HepG2 (cell line): ENCODE data around the gene ZBTB44. TPM values are rescaled to one million over a fixed set of nuclear protein-coding genes. Genes with fewer than 3 reads are reported as not detected.

Experiments
- CEBPB ChIP-seq: IDR thresholded peaks from 2 replicates; pipeline ENCODE4 v1.6.1; 2011; ENCODE audit warnings: low read depth, low read length, improper control_type of control experiment, borderline replicate concordance
- CEBPG ChIP-seq: IDR thresholded peaks from 2 replicates; pipeline ENCODE4 v1.6.1; 2016
- CERS6 ChIP-seq: sonication (generic); formaldehyde crosslinking; IDR thresholded peaks from 2 replicates; pipeline ENCODE4 v1.5.0; 2020; ENCODE audit warnings: missing genetic modification reagents
- EHMT2 ChIP-seq: fragments of 200-600 bp; sonication (generic); IDR thresholded peaks from 2 replicates; pipeline ENCODE4 v1.7.0; 2017; ENCODE audit warnings: antibody characterized with exemption, low read depth, low read length, borderline replicate concordance
- FOXK1 ChIP-seq: sonication (generic); formaldehyde crosslinking; IDR thresholded peaks from 2 replicates; pipeline ENCODE4 v1.4.0; 2020; ENCODE audit warnings: low read depth, missing genetic modification reagents, borderline replicate concordance
- FOXP4 ChIP-seq: sonication (generic); formaldehyde crosslinking; IDR thresholded peaks from 2 replicates; pipeline ENCODE4 v1.4.0; 2020; ENCODE audit warnings: missing genetic modification reagents
- GRHL1 ChIP-seq: sonication (generic); formaldehyde crosslinking; conservative IDR thresholded peaks from 2 replicates; pipeline ENCODE4 v1.8.0; 2022; ENCODE audit warnings: missing genetic modification reagents
- HDAC1 ChIP-seq: sonication (generic); formaldehyde crosslinking; IDR thresholded peaks from 2 replicates; pipeline ENCODE4 v1.5.1; 2020; ENCODE audit warnings: mild to moderate bottlenecking, missing genetic modification reagents
- IRF1 ChIP-seq: sonication (generic); formaldehyde crosslinking; IDR thresholded peaks from 2 replicates; pipeline ENCODE4 v1.4.0; 2020; ENCODE audit warnings: low read depth, mild to moderate bottlenecking, missing genetic modification reagents
- KDM2A ChIP-seq: sonication (generic); formaldehyde crosslinking; IDR thresholded peaks from 2 replicates; pipeline ENCODE4 v1.4.0; 2020; ENCODE audit warnings: low read depth, missing genetic modification reagents, borderline replicate concordance
- KLF12 ChIP-seq: sonication (generic); formaldehyde crosslinking; IDR thresholded peaks from 2 replicates; pipeline ENCODE4 v1.4.0; 2020; ENCODE audit warnings: missing genetic modification reagents, borderline replicate concordance
- MIER2 ChIP-seq: IDR thresholded peaks from 2 replicates; pipeline ENCODE4 v1.6.1; 2016; ENCODE audit warnings: missing biosample characterization, missing genetic modification reagents
- NPAS2 ChIP-seq: sonication (generic); formaldehyde crosslinking; IDR thresholded peaks from 2 replicates; pipeline ENCODE4 v1.8.0; 2022; ENCODE audit warnings: mild to moderate bottlenecking, missing genetic modification reagents, borderline replicate concordance
- PATZ1 ChIP-seq: sonication (generic); formaldehyde crosslinking; IDR thresholded peaks from 2 replicates; pipeline ENCODE4 v1.4.0; 2020; ENCODE audit warnings: missing genetic modification reagents
- PAX8 ChIP-seq: sonication (generic); formaldehyde crosslinking; IDR thresholded peaks from 2 replicates; pipeline ENCODE4 v1.8.0; 2022; ENCODE audit warnings: mild to moderate bottlenecking, missing genetic modification reagents, borderline replicate concordance
- RORA ChIP-seq: sonication (generic); formaldehyde crosslinking; IDR thresholded peaks from 2 replicates; pipeline ENCODE4 v1.5.0; 2020; ENCODE audit warnings: mild to moderate bottlenecking, missing genetic modification reagents, moderate library complexity
- SP5 ChIP-seq: IDR thresholded peaks from 2 replicates; pipeline ENCODE4 v1.6.1; 2016; ENCODE audit warnings: low read depth, borderline replicate concordance
- ZBTB38 ChIP-seq: sonication (generic); formaldehyde crosslinking; IDR thresholded peaks from 2 replicates; pipeline ENCODE4 v1.5.1; 2020; ENCODE audit warnings: mild to moderate bottlenecking, missing genetic modification reagents
- ZNF331 ChIP-seq: sonication (generic); formaldehyde crosslinking; IDR thresholded peaks from 2 replicates; pipeline ENCODE4 v1.4.0; 2020; ENCODE audit warnings: missing genetic modification reagents
- ZNF501 ChIP-seq: sonication (generic); formaldehyde crosslinking; IDR thresholded peaks from 2 replicates; pipeline ENCODE4 v1.5.1; 2020; ENCODE audit warnings: mild to moderate bottlenecking, moderate library complexity, missing genetic modification reagents
- ZNF607 ChIP-seq: sonication (generic); formaldehyde crosslinking; IDR thresholded peaks from 2 replicates; pipeline ENCODE4 v1.5.1; 2020; ENCODE audit warnings: missing genetic modification reagents, mild to moderate bottlenecking, borderline replicate concordance
- ZNF777 ChIP-seq: sonication (generic); formaldehyde crosslinking; IDR thresholded peaks from 2 replicates; pipeline ENCODE4 v1.4.0; 2020; ENCODE audit warnings: missing genetic modification reagents
- polyA plus RNA-seq, 8 experiments: library from polyadenylated mRNA; depleted of rRNA in 3 of 8; stranded (reverse) in 7 of 8; unstranded in 1 of 8; fragments of >200 nt; fragmentation: Illumina TruSeq in 4 of 8; extraction: Trizol in 4 of 8; gene quantifications; 2 replicates each; pipeline versions ENCODE4 v1.2.1 to v1.2.3, GENCODE V29; 2011 to 2016; ENCODE audit warnings: low read depth in 4 of 8, missing spikeins in 1 of 8, mixed read lengths in 1 of 8; ENCODE audit not compliant: insufficient read depth in 1 of 8
- total RNA-seq, 5 experiments: library from RNA; depleted of rRNA; stranded (reverse); fragments of >200 nt; fragmentation: Illumina TruSeq; extraction: Trizol; gene quantifications; 2 replicates each; pipeline ENCODE4 v1.2.3, GENCODE V29; 2016; ENCODE audit warnings: low read depth in 1 of 5

The ZBTB44 gene
- total and polyA plus RNA-seq, 2 of the 13 experiments (the other 11 are each of a cell fraction or from before 2014, with no cell fraction given), result 22.8 to 23.6 TPM

GRCh38 chr11:130314750-130315285 is at the start of gene ZBTB44 (continued):
- TF ChIP-seq PATZ1 (CRISPR knock-in tag) (0 out of 2 replicates have a peak, but pooled peaks have one; percentile 27), KLF12 (no peak), ZNF501 (0 out of 2 replicates have a peak, but pooled peaks have one; percentile 15), GRHL1 (CRISPR knock-in tag) (no peak), ZNF331 (CRISPR knock-in tag) (no peak), CEBPG (CRISPR knock-in tag) (peak; percentile 90), SP5 (CRISPR knock-in tag) (peak; percentile 71), CEBPB (peak; percentile 96), ZNF607 (no peak), ZBTB38 (CRISPR knock-in tag) (peak; percentile 76; the same call in 1 of the 2 replicates), FOXK1 (CRISPR knock-in tag) (0 out of 2 replicates have a peak, but pooled peaks have one; percentile 11), PAX8 (CRISPR knock-in tag) (no peak), ZNF777 (CRISPR knock-in tag) (peak; percentile 76), HDAC1 (peak; percentile 5; the same call in 1 of the 2 replicates), RORA (no peak), CERS6 (no peak), IRF1 (CRISPR knock-in tag) (no peak), NPAS2 (CRISPR knock-in tag) (no peak), EHMT2 (0 out of 2 replicates have a peak, but pooled peaks have one; percentile 55), MIER2 (no peak), FOXP4 (CRISPR knock-in tag) (no peak), KDM2A (no peak)
